T-cell (primary cell): ENCODE results near the gene FARSA. TPM values are rescaled to one million over a fixed set of nuclear protein-coding genes. Genes with fewer than 3 reads are reported as not detected.
A peak's percentile ranks its signal among the peaks of the same experiment; 100 is the strongest.
"Not testable (repeated sequence)": the region's sequence is repeated elsewhere in the genome, so short reads cannot be mapped to it uniquely, and the experiment has no call there.

Experiments
- ATAC-seq, 4 experiments: fragments of 200-7000 bp in 3 of 4; fragments of 150-1000 bp in 1 of 4; cut with Tn5 transposase; replicated peaks in 1 of 4; 1 replicate in 3 of 4; 2 replicates in 1 of 4; pipeline ENCODE4 v1.10.0; 2021; ENCODE audit warnings: moderate library complexity in 3 of 4, mild to moderate bottlenecking in 2 of 4, moderate number of reproducible peaks in 1 of 4
- CTCF ChIA-PET, 2 donors: fragments of 300-600 bp; sonication (Branson Sonifier 250); formaldehyde crosslinking; loops; one replicate each; lab custom pipeline; 2022; ENCODE audit warnings: antibody characterized with exemption in 2 of 2; lab: Charles Lee
- POLR2A ChIA-PET, 2 donors: fragments of 300-600 bp; sonication (Branson Sonifier 250); formaldehyde crosslinking; loops; one replicate each; lab custom pipeline; 2022; ENCODE audit warnings: antibody characterized with exemption in 2 of 2; lab: Charles Lee
- DNase-seq, 35 experiments: peaks; one replicate each; pipeline versions ENCODE4 v3.0.0 to v3.0.0-alpha.2; 2013 to 2023
- H3K27ac ChIP-seq: one replicate; pipeline ENCODE4 v1.5.1; 2013; ENCODE audit warnings: low read length
- H3K27me3 ChIP-seq, 2 experiments: replicated peaks in 1 of 2; 1 replicate in 1 of 2; 2 replicates in 1 of 2; pipeline versions ENCODE4 v1.6.1 to v1.7.0; 2013; ENCODE audit warnings: low read length in 1 of 2, mixed read lengths in 1 of 2; ENCODE audit not compliant: control insufficient read depth in 2 of 2, insufficient read depth in 2 of 2; ENCODE audit errors: extremely low read depth in 1 of 2
- H3K36me3 ChIP-seq, 2 donors: 1 replicate in 1 of 2; 2 replicates in 1 of 2; pipeline versions ENCODE4 v1.6.1 to v1.7.0; 2013; ENCODE audit warnings: low read length in 1 of 2; ENCODE audit not compliant: control insufficient read depth in 2 of 2, insufficient read depth in 1 of 2; ENCODE audit errors: extremely low read depth in 1 of 2
- H3K4me1 ChIP-seq, 2 experiments: 1 replicate in 1 of 2; 2 replicates in 1 of 2; pipeline versions ENCODE4 v1.6.1 to v1.7.0; 2013; ENCODE audit warnings: low read length in 2 of 2, mixed read lengths in 1 of 2; ENCODE audit not compliant: insufficient read depth in 2 of 2, control insufficient read depth in 1 of 2; ENCODE audit errors: extremely low read depth in 1 of 2
- H3K4me3 ChIP-seq, 2 donors: 1 replicate in 1 of 2; 2 replicates in 1 of 2; pipeline versions ENCODE4 v1.5.1 to v1.7.0; 2013; ENCODE audit warnings: mild to moderate bottlenecking in 2 of 2, low read length in 1 of 2, moderate library complexity in 1 of 2; ENCODE audit not compliant: control insufficient read depth in 1 of 2; ENCODE audit errors: extremely low read depth in 1 of 2
- H3K9me3 ChIP-seq: 2 replicates; pipeline ENCODE4 v1.7.0; 2013
- H3K27ac Mint-ChIP-seq, 2 donors: one replicate each; pipeline ENCODE4 v1.8.0; 2020 to 2021; ENCODE audit warnings: mild to moderate bottlenecking in 2 of 2, mixed read lengths in 2 of 2
- H3K27me3 Mint-ChIP-seq, 2 donors: one replicate each; pipeline ENCODE4 v1.8.0; 2021 to 2022; ENCODE audit warnings: mixed read lengths in 2 of 2
- H3K36me3 Mint-ChIP-seq: one replicate; pipeline ENCODE4 v1.8.0; 2021; ENCODE audit warnings: mixed read lengths
- H3K4me1 Mint-ChIP-seq, 3 donors: one replicate each; pipeline ENCODE4 v1.8.0; 2020 to 2022; ENCODE audit warnings: mixed read lengths in 3 of 3, mild to moderate bottlenecking in 1 of 3
- H3K4me3 Mint-ChIP-seq, 3 donors: one replicate each; pipeline ENCODE4 v1.8.0; 2020 to 2022; ENCODE audit warnings: mild to moderate bottlenecking in 3 of 3, mixed read lengths in 3 of 3, moderate library complexity in 3 of 3
- H3K9me3 Mint-ChIP-seq, 3 donors: one replicate each; pipeline ENCODE4 v1.8.0; 2020 to 2022; ENCODE audit warnings: mixed read lengths in 3 of 3
- WGBS: methylation state at CpG from one replicate; pipeline ENCODE4 v1.1.5; 2013; ENCODE audit warnings: missing lambda C conversion rate; ENCODE audit not compliant: insufficient coverage; 5-methylcytosine and 5-hydroxymethylcytosine counted together
- total RNA-seq, 35 experiments: library from RNA in 6 of 35; stranded (reverse) in 6 of 35; fragments of 120-200 nt in 1 of 35; gene quantifications; one replicate each; pipeline versions ENCODE4 v1.2.1 to v1.2.4 and lab custom pipeline; 2013 to 2026

FARSA gene
- total RNA-seq, 5 donors from 2014 or later (not counting 1 experiment from before 2014, with no cell fraction given), result 28.3 to 86.2 (median 73.4) TPM

GRCh38 chr19:12890299-12890786 lies 43.2 kb downstream of the FARSA start:
- ChIA-PET CTCF (interaction anchor here (0.5 to 1.5 kb wide), 10 partner anchors 29 to 1895 kb away, joined by 3 to 8 read pairs (median 3); partner anchors contain the start of genes CALR (in 1 of the 2), FARSA (in 1 of the 2) and SYCE2 (in 1 of the 2)), POLR2A (interaction anchor here (0.6 to 1.1 kb wide), 7 partner anchors 8 to 153 kb away, joined by 3 to 9 read pairs (median 5); partner anchors contain the start of gene GET3 (in 1 of the 2))
- not testable (repeated sequence) for DNase-seq, H3K9me3 ChIP-seq, H3K27me3 Mint-ChIP-seq, H3K27me3 ChIP-seq, ATAC-seq, H3K9me3 Mint-ChIP-seq
- Histone ChIP-seq H3K4me3 (peak overlapping the region; percentile 74 to 82), H3K36me3 (peaks cover 3 to 15% of the 10 kb centered on the region in 2 donors), H3K4me1 (peaks cover 10 to 28% of the 10 kb centered on the region in 2 experiments), H3K27ac (peak overlapping the region; percentile 63)
- WGBS, result 21% methylated on average over 7 of the region's 10 CpGs
- Mint-ChIP-seq H3K36me3 (peaks cover 24% of the 10 kb centered on the region), H3K4me1 (peaks cover 27 to 33% (median 27%) of the 10 kb centered on the region in 3 donors), H3K4me3 (peak overlapping the region; percentile 95 to 99 (median 97)), H3K27ac (peak overlapping the region; percentile 92 to 94)

GRCh38 chr19:12888006-12888603 lies 45.4 kb downstream of the FARSA start:
- 75% methylated on average over 2 of the region's 5 CpGs for WGBS
- Mint-ChIP-seq H3K27me3 (no peaks in the 10 kb centered on the region), H3K27ac (no peak overlapping the region), H3K9me3 (no peaks in the 10 kb centered on the region), H3K4me1 (peaks cover 33 to 40% (median 36%) of the 10 kb centered on the region in 3 donors), H3K36me3 (peaks cover 3% of the 10 kb centered on the region), H3K4me3 (no peak overlapping the region)
- no peak overlapping the region for H3K4me3 ChIP-seq
- peaks cover 0 to 8% of the 10 kb centered on the region in 2 experiments for H3K27me3 ChIP-seq
- ATAC-seq, result no peak
- ChIA-PET CTCF (interaction anchor here in 1 of 2 donors (0.7 kb wide), 1 partner anchor 22 kb away, joined by 5 read pairs; no protein-coding TSS in a partner anchor), POLR2A (interaction anchor here in 1 of 2 donors (0.6 kb wide), 1 partner anchor 299 kb away, joined by 6 read pairs; no protein-coding TSS in a partner anchor)
- DNase-seq, result no peak
- H3K27ac ChIP-seq, result no peak overlapping the region
- peaks cover 10 to 39% of the 10 kb centered on the region in 2 experiments for H3K4me1 ChIP-seq
- no peaks in the 10 kb centered on the region for H3K9me3 ChIP-seq
- peaks cover 0 to 1% of the 10 kb centered on the region in 2 donors for H3K36me3 ChIP-seq

GRCh38 chr19:12886969-12887747 lies 46.4 kb downstream of the FARSA start, which contains the start of gene KLF1:
Gene KLF1, minus strand, starts transcription at chr19:12887201. Its CDS starts 61 bp downstream, at chr19:12887140.
- no peak for ATAC-seq
- CTCF ChIA-PET, result no interaction called here
- Mint-ChIP-seq H3K9me3 (no peaks in the 10 kb centered on the region), H3K27ac (peak within 1 kb of the TSS; percentile 19 to 28), H3K36me3 (peaks cover 3% of the 10 kb centered on the region), H3K27me3 (peaks cover 0 to 2% of the 10 kb centered on the region in 2 donors), H3K4me1 (peaks cover 33 to 42% (median 36%) of the 10 kb centered on the region in 3 donors), H3K4me3 (peak within 1 kb of the TSS; percentile 43 to 73 (median 55))
- no peaks in the 10 kb centered on the region for H3K36me3 ChIP-seq
- H3K27me3 ChIP-seq, result peaks cover 0 to 8% of the 10 kb centered on the region in 2 experiments
- peak within 1 kb of the TSS in 1 of 2 donors; percentile 64 for H3K4me3 ChIP-seq
- POLR2A ChIA-PET, result no interaction called here
- no peaks in the 10 kb centered on the region for H3K9me3 ChIP-seq
- no peak for DNase-seq
- WGBS, result 91% methylated on average over 12 of the region's 17 CpGs
- H3K4me1 ChIP-seq, result peaks cover 10 to 37% of the 10 kb centered on the region in 2 experiments
- H3K27ac ChIP-seq, result no peak within 1 kb of the TSS

- Histone ChIP-seq H3K36me3 (no peaks in the 10 kb centered on the region), H3K9me3 (no peaks in the 10 kb centered on the region), H3K27ac (no peak overlapping the region), H3K4me3 (no peak overlapping the region), H3K27me3 (peaks cover 0 to 8% of the 10 kb centered on the region in 2 experiments), H3K4me1 (peaks cover 6 to 35% of the 10 kb centered on the region in 2 experiments)
- H3K4me1 Mint-ChIP-seq, result peaks cover 29 to 37% (median 34%) of the 10 kb centered on the region in 3 donors
- H3K36me3 Mint-ChIP-seq, result peaks cover 3% of the 10 kb centered on the region
- ChIA-PET CTCF (no interaction called here), POLR2A (no interaction called here)
- 93% methylated on average over 3 of the region's 5 CpGs for WGBS
- no peaks in the 10 kb centered on the region for H3K9me3 Mint-ChIP-seq
- ATAC-seq (no peak), DNase-seq (no peak)
- H3K27ac Mint-ChIP-seq, result peak overlapping the region; percentile 19 to 28
- peak overlapping the region; percentile 43 to 73 (median 55) for H3K4me3 Mint-ChIP-seq
- peaks cover 0 to 2% of the 10 kb centered on the region in 2 donors for H3K27me3 Mint-ChIP-seq
Observed at GRCh38 chr19:12886651-12886968, 46.9 kb downstream of the FARSA start.

GRCh38 chr19:12885749-12886650 lies 47.5 kb downstream of the FARSA start:
- Mint-ChIP-seq H3K4me3 (peak overlapping the region; percentile 43 to 80 (median 55)), H3K9me3 (no peaks in the 10 kb centered on the region), H3K27ac (peak overlapping the region; percentile 19 to 28), H3K36me3 (peaks cover 1% of the 10 kb centered on the region), H3K27me3 (peaks cover 0 to 2% of the 10 kb centered on the region in 2 donors), H3K4me1 (peaks cover 25 to 35% (median 28%) of the 10 kb centered on the region in 3 donors)
- Histone ChIP-seq H3K27ac (no peak overlapping the region), H3K4me1 (peaks cover 5 to 33% of the 10 kb centered on the region in 2 experiments), H3K9me3 (no peaks in the 10 kb centered on the region), H3K4me3 (peak overlapping the region in 1 of 2 donors; percentile 64), H3K27me3 (peaks cover 0 to 8% of the 10 kb centered on the region in 2 experiments), H3K36me3 (no peaks in the 10 kb centered on the region)
- ATAC-seq (peak in 2 of 4 experiments; percentile 12 to 27), DNase-seq (no peak)
- ChIA-PET CTCF (interaction anchor here in 1 of 2 donors (1.0 to 1.6 kb wide), 7 partner anchors 10 to 80 kb away, joined by 4 to 19 read pairs (median 5); partner anchors contain the start of genes CALR, FARSA and SYCE2), POLR2A (interaction anchor here in 1 of 2 donors (0.5 kb wide), 1 partner anchor 33 kb away, joined by 5 read pairs; no protein-coding TSS in a partner anchor)
- 11% methylated on average over 43 of the region's 53 CpGs for WGBS
